SK-N-MC (cell line): ENCODE results near the gene KCNN3.

Experiments used
- EZH2 ChIP-seq: fragments of 200-600 bp; sonication (generic); IDR thresholded peaks from one replicate; pipeline ENCODE4 v1.6.1; 2017; ENCODE audit warnings: antibody characterized with exemption
- POLR2AphosphoS5 ChIP-seq: IDR thresholded peaks from 2 replicates; pipeline ENCODE4 v1.6.1; 2012; ENCODE audit warnings: mild to moderate bottlenecking, low read depth, low read length, borderline replicate concordance

- no peak for TF ChIP-seq EZH2
- TF ChIP-seq POLR2AphosphoS5: no peak
Observed at GRCh38 chr1:154833841-154834240, 36.2 kb downstream of the KCNN3 start.
